ENCODE data around the gene DNAAF8. TPM values are rescaled to one million over a fixed set of nuclear protein-coding genes. Genes with fewer than 3 reads are reported as not detected.

DNAAF8 gene
- total and polyA plus RNA-seq, 12 donors: 0.30 to 3.3 (median 1.5) TPM

DNA sequence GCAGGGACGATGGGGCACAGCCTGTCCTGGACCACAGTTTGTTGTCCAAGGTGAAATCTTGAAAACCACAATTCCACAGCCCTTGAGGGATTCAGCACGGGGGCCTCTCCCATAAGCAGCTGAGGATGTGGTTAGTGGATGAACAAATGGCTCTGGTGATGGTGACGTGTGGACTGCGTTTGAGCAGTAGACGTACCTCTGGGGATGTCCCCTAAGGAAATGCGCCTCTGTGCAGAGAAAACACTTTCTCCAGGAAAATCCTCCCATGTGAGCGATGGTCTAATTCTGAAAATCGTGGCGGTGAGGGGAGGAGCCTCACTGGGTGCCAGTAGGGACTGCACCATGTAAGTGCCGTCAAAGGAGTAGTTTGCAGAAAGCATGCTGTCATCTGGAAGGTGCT, 56.5 kb downstream of the DNAAF8 start:
- H3K36me3 ChIP-seq (replicated peaks in 1 of 2): peaks cover 0 to 1% of the 10 kb centered on the region in 2 donors
- no peaks in the 10 kb centered on the region for H3K27me3 ChIP-seq
- no peak overlapping the region for H3K27ac ChIP-seq
- no peak overlapping the region for H3K4me3 ChIP-seq
- H3K9me3 ChIP-seq (replicated peaks in 1 of 3): no peaks in the 10 kb centered on the region
- intact Hi-C loops (cut with DNase I): no loop called here
- TF ChIP-seq, protein P1, sequence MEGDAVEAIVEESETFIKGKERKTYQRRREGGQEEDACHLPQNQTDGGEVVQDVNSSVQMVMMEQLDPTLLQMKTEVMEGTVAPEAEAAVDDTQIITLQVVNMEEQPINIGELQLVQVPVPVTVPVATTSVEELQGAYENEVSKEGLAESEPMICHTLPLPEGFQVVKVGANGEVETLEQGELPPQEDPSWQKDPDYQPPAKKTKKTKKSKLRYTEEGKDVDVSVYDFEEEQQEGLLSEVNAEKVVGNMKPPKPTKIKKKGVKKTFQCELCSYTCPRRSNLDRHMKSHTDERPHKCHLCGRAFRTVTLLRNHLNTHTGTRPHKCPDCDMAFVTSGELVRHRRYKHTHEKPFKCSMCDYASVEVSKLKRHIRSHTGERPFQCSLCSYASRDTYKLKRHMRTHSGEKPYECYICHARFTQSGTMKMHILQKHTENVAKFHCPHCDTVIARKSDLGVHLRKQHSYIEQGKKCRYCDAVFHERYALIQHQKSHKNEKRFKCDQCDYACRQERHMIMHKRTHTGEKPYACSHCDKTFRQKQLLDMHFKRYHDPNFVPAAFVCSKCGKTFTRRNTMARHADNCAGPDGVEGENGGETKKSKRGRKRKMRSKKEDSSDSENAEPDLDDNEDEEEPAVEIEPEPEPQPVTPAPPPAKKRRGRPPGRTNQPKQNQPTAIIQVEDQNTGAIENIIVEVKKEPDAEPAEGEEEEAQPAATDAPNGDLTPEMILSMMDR (IDR thresholded peaks at IDR 0.05): no peak
- TF ChIP-seq POLR2A (IDR thresholded peaks at IDR 0.05): no peak
- DNase-seq: no peak
- H3K4me1 ChIP-seq (replicated peaks in 1 of 2): no peaks in the 10 kb centered on the region
- WGBS, 4 donors: 77 to 82% (median 79%) methylated on average over 10 of the region's 10 CpGs

DNA sequence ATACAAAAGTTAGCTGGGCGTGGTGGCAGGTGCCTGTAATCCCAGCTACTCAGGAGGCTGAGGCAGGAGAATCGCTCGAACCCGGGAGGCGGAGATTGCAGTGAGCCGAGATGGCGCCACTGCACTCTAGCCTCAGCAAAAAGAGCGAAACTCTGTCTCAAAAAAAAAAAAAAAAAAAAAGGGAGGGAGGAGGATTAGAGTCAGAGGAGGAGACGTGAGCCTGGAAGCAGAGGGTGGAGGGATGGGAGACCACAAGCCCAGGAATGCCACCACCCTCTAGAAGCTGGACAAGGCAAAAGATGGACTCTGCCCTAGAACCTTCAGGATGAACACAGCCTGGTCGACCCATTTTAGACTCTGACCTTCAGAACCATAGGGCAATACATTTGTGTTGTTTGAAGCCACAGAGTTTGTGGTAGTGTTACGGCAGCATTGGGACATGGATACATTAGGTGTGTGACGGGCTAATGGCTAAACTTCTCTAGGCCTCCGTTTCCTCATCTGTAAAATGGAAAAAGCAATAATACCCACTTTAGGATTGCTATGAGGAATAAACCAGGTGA, 58.7 kb downstream of the DNAAF8 start:
- H3K27ac ChIP-seq: no peak overlapping the region
- H3K27me3 ChIP-seq: no peaks in the 10 kb centered on the region

DNA sequence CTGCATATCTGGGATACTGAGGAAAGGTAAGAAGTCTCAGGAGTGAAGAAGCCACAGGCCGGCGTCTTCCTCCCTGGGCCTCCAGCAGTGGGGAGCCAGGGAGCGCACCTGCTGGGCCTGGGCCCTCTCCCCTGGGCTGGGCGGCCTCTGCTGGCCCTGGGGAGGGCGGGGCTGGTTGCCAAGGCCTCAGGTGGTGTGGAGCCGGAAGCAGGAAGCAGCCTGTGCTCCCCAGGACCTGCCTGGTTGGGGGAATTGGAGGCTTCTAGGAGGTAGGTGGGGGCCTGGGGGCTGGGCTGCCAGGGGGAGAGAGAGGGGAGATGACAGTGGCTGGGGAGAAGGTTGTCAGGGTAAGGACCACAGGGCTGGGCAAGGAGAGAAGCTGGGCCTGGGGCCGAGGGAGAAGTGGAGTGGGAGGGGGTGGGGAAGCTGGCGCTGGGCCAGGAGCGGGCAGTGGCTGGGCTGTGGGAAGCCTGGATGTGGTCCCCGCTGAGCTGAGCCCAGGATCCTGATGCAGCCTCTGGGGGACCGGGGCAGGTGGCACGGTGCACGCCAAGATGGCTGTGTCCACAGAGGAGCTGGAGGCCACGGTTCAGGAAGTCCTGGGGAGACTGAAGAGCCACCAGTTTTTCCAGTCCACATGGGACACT, 61.0 kb downstream of the DNAAF8 start, which contains the start of gene SMIM22:
Gene SMIM22, plus strand, starts transcription at position 189 of the 647 bp plus-strand sequence. Its CDS starts 366 bp downstream, at position 555.
- WGBS, 4 donors: 70 to 75% (median 71%) methylated on average over 8 to 14 of the region's 14 CpGs
- H3K27ac ChIP-seq: no peak within 1 kb of the TSS
- H3K4me3 ChIP-seq: no peak within 1 kb of the TSS
- intact Hi-C loops (cut with DNase I): no loop called here
- H3K9me3 ChIP-seq (replicated peaks in 1 of 3): no peaks in the 10 kb centered on the region
- peaks cover 4 to 5% of the 10 kb centered on the region in 2 donors for H3K4me1 ChIP-seq (replicated peaks in 1 of 2)
- TF ChIP-seq, protein P1 (IDR thresholded peaks at IDR 0.05): no peak
- no peak for TF ChIP-seq POLR2A (IDR thresholded peaks at IDR 0.05)
- H3K27me3 ChIP-seq: no peaks in the 10 kb centered on the region
- no peak for DNase-seq
- H3K36me3 ChIP-seq (replicated peaks in 1 of 2): peaks cover 0 to 33% of the 10 kb centered on the region in 2 donors

More for the DNA sequence above, 58.7 kb downstream of the DNAAF8 start:
- no peak for DNase-seq
- H3K4me1 ChIP-seq (replicated peaks in 1 of 2): no peaks in the 10 kb centered on the region
- H3K36me3 ChIP-seq (replicated peaks in 1 of 2): peaks cover 0 to 16% of the 10 kb centered on the region in 2 donors
- intact Hi-C loops (cut with DNase I): no loop called here
- 57 to 67% (median 66%) methylated on average over 13 of the region's 13 CpGs for WGBS, 4 donors
- H3K4me3 ChIP-seq: no peak overlapping the region
- TF ChIP-seq POLR2A (IDR thresholded peaks at IDR 0.05): no peak
- TF ChIP-seq, protein P1 (IDR thresholded peaks at IDR 0.05): no peak
- H3K9me3 ChIP-seq (replicated peaks in 1 of 3): no peaks in the 10 kb centered on the region

DNA sequence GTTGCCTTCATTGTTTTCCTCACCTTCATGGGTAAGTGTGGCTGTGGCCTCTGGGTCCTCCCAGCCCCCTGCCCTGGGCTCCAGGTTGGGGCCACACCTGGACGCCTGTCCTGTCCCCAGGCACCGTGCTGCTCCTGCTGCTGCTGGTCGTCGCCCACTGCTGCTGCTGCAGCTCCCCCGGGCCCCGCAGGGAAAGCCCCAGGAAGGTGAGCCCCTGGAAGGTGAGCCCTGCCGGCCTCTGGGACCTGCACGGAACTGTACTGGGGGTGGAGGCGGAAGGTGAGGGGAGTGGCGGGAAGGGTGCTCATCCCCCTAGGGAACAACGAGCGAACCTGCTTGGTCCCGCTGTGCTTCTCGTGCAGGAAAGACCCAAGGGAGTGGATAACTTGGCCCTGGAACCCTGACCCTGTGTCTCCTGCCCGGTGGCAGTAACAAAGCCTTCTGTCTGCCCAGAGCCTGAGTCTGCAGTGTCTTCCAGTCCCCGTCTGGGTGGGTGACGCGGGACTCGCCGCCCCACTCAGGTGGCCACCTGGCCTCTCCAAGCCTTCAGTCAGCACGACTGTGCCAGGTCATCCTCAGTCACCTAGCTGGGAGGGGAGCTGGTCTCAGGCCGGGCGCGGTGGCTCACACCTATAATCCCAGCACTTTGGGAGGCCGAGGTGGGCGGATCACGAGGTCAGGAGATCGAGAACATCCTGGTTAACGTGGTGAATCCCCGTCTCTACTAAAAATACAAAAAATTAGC, 61.7 kb downstream of the DNAAF8 start:
- WGBS, 4 donors: 91 to 97% (median 92%) methylated on average over 16 to 30 of the region's 30 CpGs
- H3K36me3 ChIP-seq (replicated peaks in 1 of 2): peaks cover 0 to 33% of the 10 kb centered on the region in 2 donors

More for the DNA sequence above, 61.7 kb downstream of the DNAAF8 start:
- Histone ChIP-seq H3K4me3 (no peak overlapping the region), H3K4me1 (replicated peaks in 1 of 2) (peaks cover 11 to 12% of the 10 kb centered on the region in 2 donors), H3K27ac (no peak overlapping the region), H3K27me3 (no peaks in the 10 kb centered on the region), H3K9me3 (replicated peaks in 1 of 3) (no peaks in the 10 kb centered on the region)
- DNase-seq: no peak
- intact Hi-C loops (cut with DNase I): no loop called here
- TF ChIP-seq POLR2A (IDR thresholded peaks at IDR 0.05): no peak
- TF ChIP-seq, protein P1 (IDR thresholded peaks at IDR 0.05): no peak

Measured in adrenal gland (tissue), 12 donors.